ENCODE measurements around the gene MSH2.
"Not testable (repeated sequence)": the region's sequence is repeated elsewhere in the genome, so short reads cannot be mapped to it uniquely, and the experiment has no call there.

Gene MSH2

DNA sequence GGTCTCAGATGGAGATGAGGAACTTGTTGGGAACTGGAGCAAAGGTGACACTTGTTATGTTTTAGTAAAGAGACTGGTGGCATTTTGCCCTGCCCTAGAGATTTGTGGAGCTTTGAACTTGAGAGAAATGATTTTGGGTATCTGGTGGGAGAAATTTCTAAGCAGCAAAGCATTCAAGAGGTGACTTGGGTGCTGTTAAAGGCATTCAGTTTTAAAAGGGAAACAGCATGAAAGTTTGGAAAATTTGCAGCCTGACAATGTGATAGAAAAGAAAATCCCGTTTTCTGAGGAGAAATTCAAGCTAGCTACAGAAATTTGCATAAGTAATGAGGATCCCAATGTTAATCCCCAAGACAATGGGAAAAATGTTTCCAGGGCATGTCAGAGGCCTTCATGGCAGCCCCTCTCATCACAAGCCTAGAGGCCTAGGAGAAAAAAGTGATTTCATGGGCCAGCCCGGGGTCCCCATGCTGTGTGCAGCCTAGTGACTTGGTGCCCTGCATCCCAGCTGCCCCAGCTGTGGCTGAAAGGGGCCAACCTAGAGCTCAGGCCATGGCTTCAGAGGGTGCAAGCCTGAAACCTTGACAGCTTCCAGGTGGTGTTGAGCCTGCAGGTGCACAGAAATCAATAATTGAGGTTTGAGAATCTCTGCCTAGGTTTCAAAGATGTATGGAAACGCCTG, 3.8 kb downstream of the MSH2 start:
- in situ Hi-C loops (cut with MboI; ENCODE audit: low sequenced_read_pairs): not testable (repeated sequence)

DNA sequence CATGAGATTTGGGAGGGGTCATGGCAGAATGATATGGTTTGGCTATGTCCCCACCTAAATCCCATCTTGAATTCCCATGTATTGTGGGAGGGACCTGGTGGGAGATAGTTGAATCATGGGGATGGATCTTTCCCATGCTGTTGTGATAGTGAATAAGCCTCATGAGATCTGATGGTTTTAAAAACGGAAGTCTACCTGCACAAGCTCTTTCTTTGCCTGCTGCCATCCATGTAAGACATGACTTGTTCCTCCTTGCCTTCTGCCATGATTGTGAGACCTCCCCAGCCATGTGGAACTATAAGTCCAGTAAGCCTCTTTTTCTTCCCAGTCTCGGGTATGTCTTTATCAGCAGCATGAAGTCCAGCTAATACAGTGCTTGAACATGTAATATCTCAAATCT, 5.0 kb downstream of the MSH2 start:
- in situ Hi-C loops (cut with MboI; ENCODE audit: low sequenced_read_pairs): not testable (repeated sequence)

DNA sequence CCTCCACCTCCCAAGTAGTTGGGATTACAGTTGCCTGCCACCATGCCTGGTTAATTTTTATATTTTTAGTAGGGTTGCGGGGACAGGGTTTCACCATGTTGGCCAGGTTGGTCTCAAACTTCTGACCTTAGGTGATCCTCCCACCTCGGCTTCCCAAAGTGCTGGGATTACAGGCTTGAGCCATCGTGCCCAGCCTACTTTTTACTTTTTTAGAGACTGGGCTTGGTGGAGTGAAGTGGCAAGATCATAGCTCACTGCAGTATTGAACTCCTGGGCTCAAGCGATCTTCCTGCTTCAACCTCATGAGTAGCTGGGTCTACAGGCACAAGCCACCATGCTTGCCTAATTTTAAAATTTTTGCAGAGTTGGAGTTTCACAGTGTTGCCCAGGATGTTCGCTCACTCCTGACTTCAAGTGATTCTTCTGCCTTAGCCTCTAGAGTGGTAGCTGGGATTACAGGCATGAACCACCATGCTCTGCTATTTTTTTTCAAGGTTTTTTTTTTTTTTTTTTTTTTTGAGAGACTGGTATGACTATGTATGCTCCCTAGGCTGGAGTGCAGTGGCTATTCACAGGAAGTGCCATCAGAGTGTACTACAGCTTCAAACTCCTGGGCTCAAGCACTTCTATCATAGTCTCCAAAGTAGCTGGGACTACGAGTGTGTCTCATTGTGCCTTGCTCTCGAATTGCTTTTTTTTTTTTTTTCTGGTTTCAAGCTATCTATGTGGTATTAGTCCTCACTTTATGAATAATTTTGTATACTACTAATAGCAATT, 11.9 kb downstream of the MSH2 start:
- in situ Hi-C loops (cut with MboI; ENCODE audit: low sequenced_read_pairs): no loop called here

DNA sequence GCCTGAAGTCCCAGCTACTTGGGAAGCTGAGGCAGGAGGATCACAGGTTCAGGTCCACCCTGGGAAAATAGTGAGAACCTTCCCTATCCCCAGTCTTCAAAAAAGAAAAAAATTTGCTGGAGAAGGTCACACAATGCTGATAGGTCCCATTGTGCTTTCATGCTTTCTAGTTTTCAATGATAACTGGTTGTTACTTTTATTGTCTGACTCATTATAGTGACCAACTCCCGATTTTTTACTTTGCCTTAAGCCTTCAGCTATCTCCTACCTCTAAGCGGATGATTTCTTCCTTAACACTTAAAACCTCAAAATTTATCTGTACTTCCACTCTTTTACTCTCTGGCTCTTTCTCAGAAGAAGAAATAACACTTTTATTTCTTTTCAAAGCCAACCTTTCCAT, 17.3 kb downstream of the MSH2 start:
- in situ Hi-C loops (cut with MboI; ENCODE audit: low sequenced_read_pairs): no loop called here

DNA sequence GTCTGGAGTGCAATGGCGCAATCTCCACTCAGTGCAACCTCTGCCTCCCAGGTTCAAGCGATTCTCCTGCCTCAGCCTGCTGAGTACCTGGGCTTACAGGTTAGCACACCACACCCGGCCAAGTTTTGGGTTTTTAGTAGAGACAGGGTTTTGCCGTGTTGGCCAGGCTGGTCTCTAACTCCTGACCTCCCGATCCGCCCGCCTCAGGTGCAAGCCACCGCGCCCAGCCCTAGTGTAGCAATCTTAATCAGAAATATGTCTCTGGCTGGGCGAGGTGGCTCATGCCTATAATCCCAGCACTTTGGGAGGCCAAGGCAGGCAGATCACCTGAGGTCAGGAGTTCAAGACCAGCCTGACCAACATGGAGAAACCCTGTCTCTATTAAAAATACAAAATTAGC, 17.7 kb downstream of the MSH2 start:
- in situ Hi-C loops (cut with MboI; ENCODE audit: low sequenced_read_pairs): not testable (repeated sequence)

DNA sequence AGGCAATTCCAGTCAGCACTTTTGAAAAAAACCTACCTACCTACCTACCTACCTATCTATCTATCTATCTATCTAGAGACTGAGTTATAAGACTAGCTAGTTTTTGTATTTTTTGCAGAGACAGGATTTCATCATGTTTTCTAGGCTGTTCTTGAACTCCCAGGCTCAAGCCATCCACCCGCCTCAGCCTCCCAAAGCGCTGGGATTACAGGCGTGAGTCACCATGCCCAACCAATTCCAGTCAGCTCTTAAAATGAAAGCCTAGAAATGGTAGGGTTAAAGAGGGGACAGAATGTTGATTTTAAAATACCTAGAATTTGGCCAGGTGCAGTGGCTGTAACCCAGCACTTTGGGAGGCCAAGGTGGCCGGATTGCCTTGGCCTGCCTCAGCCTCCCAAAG, 19.1 kb downstream of the MSH2 start:
- in situ Hi-C loops (cut with MboI; ENCODE audit: low sequenced_read_pairs): no loop called here

DNA sequence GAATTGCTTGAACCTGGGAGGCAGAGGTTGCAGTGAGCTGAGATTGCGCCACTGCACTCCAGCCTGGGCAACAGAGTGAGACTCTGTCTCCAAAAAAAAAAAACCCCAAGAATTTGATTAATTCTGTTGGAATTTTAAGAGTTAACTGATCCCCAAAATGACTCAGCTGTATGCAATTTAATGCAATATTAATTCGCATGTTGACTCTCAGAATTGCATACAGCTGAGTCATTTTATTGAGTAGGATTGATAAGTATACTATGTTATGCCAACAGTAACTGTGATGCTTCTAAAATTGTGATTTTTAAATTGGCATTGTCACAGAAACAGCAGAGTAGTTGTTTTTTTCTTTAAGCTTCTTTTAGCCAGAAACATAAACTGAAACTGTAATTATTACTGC, 19.6 kb downstream of the MSH2 start:
- in situ Hi-C loops (cut with MboI; ENCODE audit: low sequenced_read_pairs): no loop called here

DNA sequence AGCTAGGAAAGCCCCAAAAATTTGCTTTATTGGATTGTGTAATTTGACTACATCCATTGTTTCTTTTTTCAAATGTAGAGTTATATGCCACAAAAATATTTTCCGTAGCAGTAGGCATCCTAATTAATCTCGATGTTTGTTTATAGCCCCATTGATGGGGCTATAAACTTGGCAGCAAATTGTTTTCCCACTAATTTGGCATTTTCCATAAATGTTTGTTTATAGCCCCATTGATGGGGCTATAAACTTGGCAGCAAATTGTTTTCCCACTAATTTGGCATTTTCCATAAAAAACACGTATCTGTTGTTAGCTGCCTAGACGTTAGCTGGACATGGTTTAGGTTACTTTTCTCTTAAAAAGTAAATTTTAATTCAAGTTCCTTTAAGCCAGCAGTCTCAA, 23.8 kb downstream of the MSH2 start:
- in situ Hi-C loops (cut with MboI; ENCODE audit: low sequenced_read_pairs): no loop called here

DNA sequence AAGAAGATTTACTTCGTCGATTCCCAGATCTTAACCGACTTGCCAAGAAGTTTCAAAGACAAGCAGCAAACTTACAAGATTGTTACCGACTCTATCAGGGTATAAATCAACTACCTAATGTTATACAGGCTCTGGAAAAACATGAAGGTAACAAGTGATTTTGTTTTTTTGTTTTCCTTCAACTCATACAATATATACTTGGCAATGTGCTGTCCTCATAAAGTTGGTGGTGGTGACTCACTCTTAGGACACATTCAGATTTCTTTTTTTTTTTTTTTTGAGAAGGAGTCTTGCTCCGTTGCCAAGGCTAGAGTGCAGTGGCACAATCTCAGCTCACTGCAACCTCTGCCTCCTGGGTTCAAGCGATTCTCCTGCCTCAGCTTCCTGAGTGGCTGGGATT, 26.8 kb downstream of the MSH2 start:
- in situ Hi-C loops (cut with MboI; ENCODE audit: low sequenced_read_pairs): no loop called here

DNA sequence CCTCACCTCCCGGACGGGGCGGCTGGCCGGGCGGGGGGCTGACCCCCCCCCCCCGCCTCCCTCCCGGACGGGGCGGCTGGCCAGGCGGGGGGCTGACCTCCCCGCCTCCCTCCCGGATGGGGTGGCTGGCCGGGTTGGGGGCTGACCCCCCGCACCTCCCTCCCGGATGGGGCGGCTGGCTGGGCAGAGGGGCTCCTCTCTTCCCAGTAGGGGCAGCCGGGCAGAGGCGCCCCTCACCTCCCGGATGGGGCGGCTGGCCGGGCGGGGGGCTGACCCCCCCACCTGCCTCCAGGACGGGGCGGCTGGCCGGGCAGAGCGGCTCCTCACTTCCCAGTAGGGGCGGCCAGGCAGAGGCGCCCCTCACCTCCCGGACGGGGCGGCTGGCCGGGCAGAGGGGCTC, 30.1 kb downstream of the MSH2 start:
- in situ Hi-C loops (cut with MboI; ENCODE audit: low sequenced_read_pairs): not testable (repeated sequence)

DNA sequence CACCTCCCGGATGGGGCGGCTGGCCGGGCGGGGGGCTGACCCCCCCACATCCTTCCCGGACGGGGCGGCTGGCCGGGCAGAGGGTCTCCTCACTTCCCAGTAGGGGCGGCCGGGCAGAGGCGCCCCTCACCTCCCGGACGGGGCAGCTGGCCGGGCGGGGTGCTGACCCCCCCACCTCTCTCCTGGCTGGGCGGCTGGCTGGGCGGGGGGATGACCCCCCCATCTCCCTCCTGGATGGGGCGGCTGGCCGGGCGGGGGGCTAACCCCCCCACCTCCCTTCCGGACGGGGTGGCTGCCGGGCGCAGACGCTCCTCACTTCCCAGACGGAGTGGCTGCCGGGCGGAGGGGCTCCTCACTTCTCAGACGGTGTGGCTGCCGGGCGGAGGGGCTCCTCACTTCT, 30.5 kb downstream of the MSH2 start:
- in situ Hi-C loops (cut with MboI; ENCODE audit: low sequenced_read_pairs): not testable (repeated sequence)

DNA sequence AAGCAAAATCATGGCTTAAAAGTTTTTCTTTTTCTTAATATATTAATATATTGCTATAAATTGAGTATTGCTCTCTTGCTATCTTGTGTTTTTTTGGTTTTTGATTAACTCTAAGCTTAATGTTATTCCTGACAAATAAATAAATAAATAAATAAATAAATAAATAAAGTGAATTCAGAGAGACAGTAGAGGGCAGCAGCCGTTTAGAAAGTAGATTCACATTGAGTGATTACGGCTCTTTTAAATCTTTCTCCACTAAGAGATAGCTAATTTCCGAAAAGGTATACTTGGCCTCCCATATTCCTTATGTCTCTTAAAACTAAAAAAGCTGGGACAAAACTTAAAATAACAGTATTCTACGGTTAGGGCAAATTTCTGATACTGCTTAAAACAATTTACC, 34.3 kb downstream of the MSH2 start:
- in situ Hi-C loops (cut with MboI; ENCODE audit: low sequenced_read_pairs): no loop called here

DNA sequence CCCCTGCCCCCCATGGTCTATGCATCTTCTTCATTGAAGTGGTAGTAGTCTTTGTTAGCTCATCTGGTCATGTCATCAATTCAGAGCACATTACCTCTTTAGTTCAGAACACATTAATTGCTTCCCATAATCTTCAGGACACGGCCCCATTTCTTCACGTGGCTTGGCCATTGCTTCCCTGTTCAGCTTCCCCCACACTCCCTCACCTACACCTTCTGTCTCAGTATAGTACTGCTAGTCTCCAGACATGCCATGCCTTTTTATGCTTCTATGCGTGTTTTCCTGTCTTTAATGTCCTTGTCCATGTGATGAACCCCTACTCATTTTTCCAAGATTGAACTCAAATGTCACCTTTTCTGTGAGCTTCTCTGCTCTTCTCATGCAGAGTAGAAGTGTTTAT, 35.1 kb downstream of the MSH2 start:
- in situ Hi-C loops (cut with MboI; ENCODE audit: low sequenced_read_pairs): no loop called here

DNA sequence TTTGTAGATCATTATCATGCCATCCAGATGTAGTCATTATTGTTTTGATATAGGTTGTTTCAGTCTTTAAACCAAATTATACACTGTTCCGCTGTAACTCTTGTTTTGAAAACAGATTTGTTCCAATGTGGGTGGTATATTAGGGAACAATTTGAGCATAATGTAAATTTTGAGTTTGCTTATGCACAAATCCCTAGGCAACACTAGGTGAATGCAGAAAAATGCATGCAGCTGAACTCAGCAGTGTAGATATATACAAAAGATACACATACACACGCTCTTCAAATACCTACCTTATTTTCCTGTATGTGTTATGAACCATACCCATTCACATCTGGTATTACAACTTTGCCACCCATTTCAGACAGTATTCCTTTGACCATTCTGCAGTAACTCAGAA, 35.8 kb downstream of the MSH2 start:
- in situ Hi-C loops (cut with MboI; ENCODE audit: low sequenced_read_pairs): no loop called here

DNA sequence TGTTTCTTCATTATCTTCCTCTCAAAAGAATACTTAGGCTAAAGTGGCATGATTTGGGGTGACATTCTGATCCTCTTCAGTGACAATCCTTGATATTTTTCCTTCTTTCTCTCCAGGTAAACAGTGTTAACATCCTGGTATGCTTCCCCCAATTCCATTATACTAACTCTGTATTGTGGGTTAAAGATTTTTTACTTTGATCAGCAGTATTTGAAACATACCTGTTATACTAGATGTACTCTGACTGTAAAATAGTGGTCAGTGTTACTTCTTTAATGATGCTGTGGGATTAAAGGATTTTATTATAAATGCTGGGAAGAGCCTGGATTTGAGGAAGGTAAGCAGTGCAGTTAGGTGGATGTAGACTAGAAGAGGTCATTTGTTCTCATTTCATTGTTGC, 48.8 kb downstream of the MSH2 start:
- in situ Hi-C loops (cut with MboI; ENCODE audit: low sequenced_read_pairs): no loop called here

DNA sequence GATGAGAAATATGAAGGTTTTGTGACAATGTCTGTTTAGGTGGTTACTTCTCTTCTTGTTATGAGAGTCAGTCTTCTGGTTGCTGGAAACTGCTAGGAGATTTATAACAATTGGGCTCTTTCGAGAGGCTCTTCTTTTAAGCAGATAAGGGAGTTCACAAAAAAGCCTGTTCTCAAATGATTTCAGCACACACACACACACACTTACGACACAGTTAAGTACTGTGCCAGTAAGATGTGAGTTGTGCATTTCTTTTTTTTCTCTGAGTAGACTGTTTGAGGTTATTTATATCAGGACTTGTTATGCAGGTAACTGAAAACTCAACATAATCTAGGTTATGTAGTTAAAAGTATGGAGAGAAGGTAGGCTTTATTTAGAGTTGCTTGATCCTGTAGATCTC, 49.8 kb downstream of the MSH2 start:
- in situ Hi-C loops (cut with MboI; ENCODE audit: low sequenced_read_pairs): no loop called here

DNA sequence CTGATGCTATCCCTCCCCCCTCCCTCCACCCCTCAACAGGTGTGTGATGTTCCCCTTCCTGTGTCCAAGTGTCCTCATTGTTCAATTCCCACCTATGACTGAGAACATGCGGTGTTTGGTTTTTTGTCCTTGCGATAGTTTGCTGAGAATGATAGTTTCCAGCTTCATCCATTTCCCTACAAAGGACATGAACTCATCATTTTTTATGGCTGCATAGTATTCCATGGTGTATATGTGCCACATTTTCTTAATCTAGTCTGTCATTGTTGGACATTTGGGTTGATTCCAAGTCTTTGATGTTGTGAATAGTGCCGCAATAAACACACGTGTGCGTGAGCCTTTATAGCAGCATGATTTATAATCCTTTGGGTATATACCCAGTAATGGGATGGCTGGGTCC, 51.9 kb downstream of the MSH2 start:
- in situ Hi-C loops (cut with MboI; ENCODE audit: low sequenced_read_pairs): not testable (repeated sequence)

DNA sequence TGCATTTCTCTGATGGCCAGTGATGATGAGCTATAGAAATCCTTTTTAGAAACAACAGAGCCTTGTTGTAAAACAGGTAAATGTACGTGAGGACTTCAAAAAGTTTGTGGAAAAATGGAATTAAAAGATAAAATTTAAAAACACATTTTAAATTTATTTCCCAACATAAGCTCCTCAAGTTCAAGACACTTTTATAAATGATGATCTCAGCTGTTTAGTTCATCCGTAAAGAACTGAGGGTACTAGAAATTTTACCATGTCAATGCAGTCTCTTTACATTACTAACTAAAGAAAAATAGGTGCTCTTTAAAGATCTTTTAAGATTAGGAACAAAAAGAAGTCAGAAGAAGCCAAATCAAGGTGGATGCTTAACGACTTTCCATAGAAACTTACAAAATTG, 52.5 kb downstream of the MSH2 start:
- in situ Hi-C loops (cut with MboI; ENCODE audit: low sequenced_read_pairs): no loop called here

DNA sequence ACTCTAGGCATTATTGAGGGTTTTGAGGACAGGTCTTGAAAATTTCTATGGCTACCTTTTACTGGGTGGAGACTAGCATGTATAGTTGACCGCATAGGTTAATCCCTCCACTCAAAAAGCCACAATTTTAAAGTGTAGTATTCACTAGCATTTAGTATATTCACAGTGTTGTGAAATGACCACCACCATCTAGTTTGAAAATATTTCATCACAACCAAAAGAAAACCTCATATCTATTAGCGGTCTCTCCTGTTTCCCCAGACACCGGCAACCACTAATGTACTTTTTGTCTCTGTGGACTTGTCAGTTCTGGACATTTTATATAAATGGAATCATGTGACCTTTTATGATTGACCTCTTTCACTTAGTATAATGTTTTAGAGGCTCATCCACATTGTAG, 53.9 kb downstream of the MSH2 start:
- in situ Hi-C loops (cut with MboI; ENCODE audit: low sequenced_read_pairs): no loop called here

DNA sequence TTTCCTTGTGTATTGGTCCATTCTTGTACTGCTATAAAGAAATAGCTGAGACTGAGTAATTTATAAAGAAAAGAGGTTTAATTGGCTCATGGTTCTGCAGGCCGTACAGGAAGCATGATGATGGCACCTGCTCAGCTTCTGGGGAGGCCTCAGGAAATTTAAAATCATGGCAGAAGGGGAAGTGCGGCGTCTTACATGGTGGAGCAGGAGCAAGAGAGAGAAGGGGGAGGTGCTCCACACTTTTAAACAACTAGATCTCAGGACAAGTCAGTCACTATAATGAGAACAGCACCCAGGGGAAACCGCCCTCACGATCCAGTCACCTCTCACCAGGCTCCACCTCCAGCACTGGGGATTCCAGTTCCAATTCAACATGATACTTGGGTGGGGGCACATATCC, 54.3 kb downstream of the MSH2 start:
- in situ Hi-C loops (cut with MboI; ENCODE audit: low sequenced_read_pairs): no loop called here

DNA sequence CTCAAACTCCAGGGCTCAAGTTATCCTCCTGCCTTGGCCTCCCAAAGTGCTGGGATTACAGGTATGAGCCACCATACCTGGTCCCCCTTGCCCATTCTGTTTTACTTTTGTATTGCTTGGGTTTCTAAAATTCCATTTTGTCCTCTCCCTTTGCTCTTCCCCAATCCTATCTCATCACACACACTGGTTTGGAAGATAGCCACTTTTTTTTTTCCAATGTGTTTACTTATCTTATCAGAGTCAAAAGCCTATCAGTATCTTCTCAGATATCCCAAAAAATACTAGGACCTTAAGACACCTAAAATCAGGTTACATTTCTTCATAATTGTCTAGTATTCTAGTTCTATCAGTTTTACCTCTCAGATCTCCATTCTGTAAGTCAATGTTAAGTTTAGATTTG, 56.1 kb downstream of the MSH2 start:
- in situ Hi-C loops (cut with MboI; ENCODE audit: low sequenced_read_pairs): no loop called here

DNA sequence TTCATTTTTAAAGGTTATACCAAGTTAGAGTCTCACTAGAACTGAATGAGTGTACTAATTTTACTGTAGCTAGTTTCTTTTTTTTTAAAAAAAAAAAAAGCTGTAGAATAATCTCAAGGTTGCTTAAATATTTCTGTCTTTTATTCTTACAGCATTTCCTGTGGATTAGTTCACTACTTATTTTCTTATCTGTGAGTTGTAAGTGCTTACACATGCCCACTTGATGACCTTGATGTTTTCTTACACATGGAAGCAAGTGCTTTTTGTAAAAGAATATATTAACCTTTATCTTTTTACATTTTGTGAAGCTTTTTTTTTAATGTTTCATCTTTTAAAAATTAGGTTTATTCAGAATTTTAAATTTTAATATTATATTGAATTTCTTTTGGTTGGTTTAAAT, 57.8 kb downstream of the MSH2 start:
- in situ Hi-C loops (cut with MboI; ENCODE audit: low sequenced_read_pairs): no loop called here
